ENCODE results near the gene DDX41. TPM values are rescaled to one million over a fixed set of nuclear protein-coding genes. Genes with fewer than 3 reads are reported as not detected.

Gene DDX41
- total RNA-seq, 4 donors from 2014 or later: 85.3 to 139 (median 105) TPM

GRCh38 chr5:177495243-177496060, 21.3 kb downstream of the DDX41 start:
- peak overlapping the region; percentile 78 to 97 (median 91) for H3K27ac ChIP-seq
- peak in 1 of 2 donors; percentile 39 for DNase-seq (ENCODE audit: low spot score in 2 of 2)
- H3K9me3 ChIP-seq: no peaks in the 10 kb centered on the region
- peaks cover 0 to 21% (median 0%) of the 10 kb centered on the region in 3 donors for H3K36me3 ChIP-seq
- TF ChIP-seq POLR2A (IDR thresholded peaks at IDR 0.05): no peak
- peak in 1 of 2 donors; percentile 37 for TF ChIP-seq EP300 (IDR thresholded peaks at IDR 0.05)
- TF ChIP-seq CTCF (IDR thresholded peaks at IDR 0.05): peak in 1 of 5 experiments; percentile 10
- H3K4me3 ChIP-seq: peak overlapping the region in 3 of 4 donors; percentile 46 to 71 (median 61)
- peaks cover 0 to 77% (median 45%) of the 10 kb centered on the region in 4 donors for H3K4me1 ChIP-seq
- 31 to 36% methylated on average over 12 to 13 of the region's 14 CpGs for WGBS, 2 donors
- H3K27me3 ChIP-seq: no peaks in the 10 kb centered on the region

GRCh38 chr5:177494346-177495195, 22.2 kb downstream of the DDX41 start:
- Histone ChIP-seq H3K4me3 (peak overlapping the region in 1 of 4 donors; percentile 71), H3K27me3 (no peaks in the 10 kb centered on the region), H3K4me1 (peaks cover 0 to 86% (median 44%) of the 10 kb centered on the region in 4 donors), H3K27ac (peak overlapping the region; percentile 58 to 97 (median 86)), H3K9me3 (no peaks in the 10 kb centered on the region), H3K36me3 (peaks cover 0 to 30% (median 0%) of the 10 kb centered on the region in 3 donors)
- peak in 1 of 2 donors; percentile 33 for DNase-seq (ENCODE audit: low spot score in 2 of 2)
- TF ChIP-seq EP300 (IDR thresholded peaks at IDR 0.05): no peak
- peak in 4 of 5 experiments; percentile 21 to 34 (median 28) for TF ChIP-seq CTCF (IDR thresholded peaks at IDR 0.05)
- 7 to 17% methylated on average over 8 to 11 of the region's 11 CpGs for WGBS, 2 donors

GRCh38 chr5:177493795-177494345, 22.9 kb downstream of the DDX41 start:
- WGBS, 2 donors: 51 to 66% methylated on average over 5 of the region's 5 CpGs
- H3K4me1 ChIP-seq: peaks cover 0 to 91% (median 44%) of the 10 kb centered on the region in 4 donors
- TF ChIP-seq EP300 (IDR thresholded peaks at IDR 0.05) (no peak), POLR2A (IDR thresholded peaks at IDR 0.05) (no peak), CTCF (IDR thresholded peaks at IDR 0.05) (no peak)

DNA sequence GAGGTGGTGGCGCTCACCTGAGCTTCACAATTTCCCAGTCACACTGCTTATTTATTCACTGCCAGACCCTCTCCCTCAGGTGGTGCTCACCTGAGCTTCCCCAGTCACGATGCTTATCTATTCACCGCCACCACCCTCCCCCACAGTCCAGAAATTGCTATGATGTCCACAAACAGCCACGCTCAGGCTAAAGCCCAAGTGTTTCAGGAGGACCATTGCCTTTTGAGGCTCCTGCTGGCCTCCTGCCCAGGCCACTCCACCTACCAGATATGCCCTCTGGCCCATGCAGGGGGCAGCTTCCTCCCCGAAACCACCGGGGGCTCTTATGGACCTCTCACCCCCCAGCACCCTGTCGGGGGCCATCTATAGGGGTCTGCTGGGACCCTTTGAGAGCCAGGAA, 23.9 kb downstream of the DDX41 start:
- H3K27ac ChIP-seq: peak overlapping the region in 2 of 4 donors; percentile 93 to 97
- no peak overlapping the region for H3K4me3 ChIP-seq
- WGBS, 2 donors: 63 to 67% methylated on average over 6 to 7 of the region's 7 CpGs
- no peaks in the 10 kb centered on the region for H3K27me3 ChIP-seq
- TF ChIP-seq EP300 (IDR thresholded peaks at IDR 0.05) (no peak), CTCF (IDR thresholded peaks at IDR 0.05) (no peak), POLR2A (IDR thresholded peaks at IDR 0.05) (no peak)
- H3K9me3 ChIP-seq: no peaks in the 10 kb centered on the region
- no peak for DNase-seq (ENCODE audit: low spot score in 2 of 2)
- H3K4me1 ChIP-seq: peaks cover 0 to 81% (median 40%) of the 10 kb centered on the region in 4 donors
- peaks cover 0 to 47% (median 0%) of the 10 kb centered on the region in 3 donors for H3K36me3 ChIP-seq

More at GRCh38 chr5:177493795-177494345, 22.9 kb downstream of the DDX41 start:
- Histone ChIP-seq H3K36me3 (peaks cover 0 to 37% (median 0%) of the 10 kb centered on the region in 3 donors), H3K27me3 (no peaks in the 10 kb centered on the region), H3K27ac (peak overlapping the region; percentile 58 to 97 (median 86)), H3K4me3 (no peak overlapping the region), H3K9me3 (no peaks in the 10 kb centered on the region)
- DNase-seq (ENCODE audit: low spot score in 2 of 2): no peak

Data from tibial nerve (tissue), 4 donors.